GM19438 (cell line): Measurements from ENCODE around the gene PRELID3B.
A peak's percentile ranks its signal among the peaks of the same experiment; 100 is the strongest.
"Not testable (repeated sequence)": the region's sequence is repeated elsewhere in the genome, so short reads cannot be mapped to it uniquely, and the experiment has no call there.

ENCODE experiments used
- ATAC-seq: cut with Tn5 transposase; IDR thresholded peaks from one replicate; pipeline ENCODE4 v1.9.1; 2021; ENCODE audit warnings: low read depth; ENCODE audit not compliant: unreplicated experiment

The PRELID3B gene

GRCh38 chr20:59011874-59012157, 30.8 kb downstream of the PRELID3B start:
- not testable (repeated sequence) for ATAC-seq

- no peak for ATAC-seq
Measured at GRCh38 chr20:59010995-59011873, 31.4 kb downstream of the PRELID3B start.

DNA sequence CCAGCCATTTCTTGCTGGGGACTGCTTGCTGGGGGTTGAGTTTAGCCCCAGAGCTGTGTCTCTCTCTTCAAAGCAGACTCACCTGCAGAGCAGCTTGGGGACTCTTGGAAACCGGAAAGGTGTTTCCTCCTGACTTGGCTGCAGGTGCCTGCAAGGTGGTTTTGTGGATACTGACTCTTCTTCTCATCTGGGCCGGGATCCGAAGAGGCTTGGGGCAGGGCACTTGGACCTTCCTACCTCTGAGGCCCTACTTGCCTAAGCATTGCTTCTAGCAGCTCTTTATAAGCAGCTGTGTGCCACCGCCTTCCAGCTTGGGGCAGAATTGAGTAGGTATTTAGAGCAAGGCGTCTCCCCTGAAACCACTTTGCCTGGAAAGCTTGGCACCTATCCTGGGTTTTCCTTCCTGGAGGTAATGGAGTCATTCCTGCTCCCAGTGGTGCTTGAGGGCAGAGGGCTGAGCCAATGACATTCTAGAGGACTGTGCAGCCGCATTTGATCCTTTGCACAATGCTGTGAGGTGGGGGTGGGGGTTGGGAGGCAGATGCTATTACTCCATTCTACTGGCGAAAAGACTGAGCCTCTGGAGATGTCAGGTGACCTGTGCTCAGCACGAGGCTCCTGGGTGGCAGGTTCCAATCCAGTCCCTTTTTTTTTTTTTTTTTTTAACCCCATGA, 32.1 kb downstream of the PRELID3B start:
- no peak for ATAC-seq

DNA sequence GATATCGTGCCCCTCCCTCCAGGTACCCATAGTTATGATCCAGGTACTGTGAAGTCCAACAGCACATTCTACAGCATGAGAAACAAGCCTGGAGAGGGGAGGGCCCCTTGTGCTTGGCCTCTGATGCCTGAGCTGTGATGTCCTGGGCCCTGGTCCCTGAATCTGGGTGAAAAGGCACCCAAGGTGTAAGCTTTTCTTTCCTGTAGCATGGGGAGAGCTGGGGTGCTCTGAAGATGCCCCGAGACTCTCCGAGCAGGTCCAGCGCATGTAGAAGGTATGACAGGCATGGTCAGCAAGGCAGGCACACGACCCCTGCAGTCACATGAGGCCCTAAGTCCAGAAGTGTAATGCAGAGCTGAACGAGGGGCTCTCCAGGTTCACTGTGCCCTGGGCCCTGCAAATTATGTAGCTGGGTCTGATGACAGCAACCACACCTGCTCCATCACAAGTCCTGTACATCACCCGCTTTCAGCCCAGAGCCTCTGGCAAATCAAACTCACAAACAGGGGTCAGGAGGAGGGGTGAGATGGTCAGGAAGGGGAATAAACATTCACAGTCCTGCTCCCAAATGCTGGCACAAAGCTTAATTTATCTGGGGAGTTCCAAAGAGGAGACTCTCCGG, 33.8 kb downstream of the PRELID3B start:
- ATAC-seq: no peak

DNA sequence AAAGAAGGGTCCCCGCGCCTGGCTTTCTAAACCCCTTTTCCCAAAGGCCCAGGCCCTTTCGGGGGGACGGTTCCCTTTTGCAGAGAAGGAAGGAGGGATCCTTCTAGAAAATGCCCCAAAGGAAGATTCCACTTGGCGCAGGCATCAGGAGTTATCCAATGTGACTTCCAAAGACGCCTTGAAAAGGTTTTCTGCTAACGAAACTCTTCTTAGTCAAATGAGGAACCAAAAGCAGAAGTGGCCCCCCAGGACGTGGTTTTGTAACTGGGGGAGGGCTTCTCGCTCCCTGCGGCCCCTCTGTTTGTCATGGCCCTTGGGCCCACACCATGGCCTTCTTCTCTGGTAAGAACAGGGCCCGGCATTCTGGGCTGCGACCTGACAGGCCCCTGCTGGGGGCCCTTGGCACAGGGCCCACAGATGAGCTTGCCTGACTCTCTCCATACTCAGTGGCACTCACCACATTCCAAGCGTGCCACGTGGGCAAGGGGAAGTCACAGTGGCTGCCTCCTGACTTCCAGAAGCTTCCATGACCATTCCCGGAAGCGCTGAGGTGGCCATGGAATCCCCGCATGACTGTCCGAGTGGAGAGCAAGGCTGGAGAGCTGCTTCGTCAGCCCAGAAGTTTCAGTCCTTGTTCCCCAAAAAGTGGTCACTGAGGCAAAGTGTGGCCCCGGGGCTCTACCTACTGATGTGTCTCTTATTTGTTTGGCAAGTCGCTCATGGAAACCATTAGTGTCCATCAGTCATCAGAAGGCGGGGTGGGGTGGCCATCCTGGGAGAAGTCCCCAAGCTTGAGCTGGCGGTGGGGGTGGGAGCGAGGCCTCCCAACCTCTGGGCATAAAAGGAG, 34.7 kb downstream of the PRELID3B start:
- ATAC-seq: peak; percentile 37

- no peak for ATAC-seq
Measured at GRCh38 chr20:59006864-59007664, 35.5 kb downstream of the PRELID3B start, which contains the start of gene CTSZ. CTSZ (minus strand) TSS chr20:59007254; CDS start chr20:59007128, 126 bp downstream.

- no peak for ATAC-seq
Measured at GRCh38 chr20:59006167-59006863, 36.3 kb downstream of the PRELID3B start.

GRCh38 chr20:59005523-59006166, 36.9 kb downstream of the PRELID3B start:
- ATAC-seq: no peak

DNA sequence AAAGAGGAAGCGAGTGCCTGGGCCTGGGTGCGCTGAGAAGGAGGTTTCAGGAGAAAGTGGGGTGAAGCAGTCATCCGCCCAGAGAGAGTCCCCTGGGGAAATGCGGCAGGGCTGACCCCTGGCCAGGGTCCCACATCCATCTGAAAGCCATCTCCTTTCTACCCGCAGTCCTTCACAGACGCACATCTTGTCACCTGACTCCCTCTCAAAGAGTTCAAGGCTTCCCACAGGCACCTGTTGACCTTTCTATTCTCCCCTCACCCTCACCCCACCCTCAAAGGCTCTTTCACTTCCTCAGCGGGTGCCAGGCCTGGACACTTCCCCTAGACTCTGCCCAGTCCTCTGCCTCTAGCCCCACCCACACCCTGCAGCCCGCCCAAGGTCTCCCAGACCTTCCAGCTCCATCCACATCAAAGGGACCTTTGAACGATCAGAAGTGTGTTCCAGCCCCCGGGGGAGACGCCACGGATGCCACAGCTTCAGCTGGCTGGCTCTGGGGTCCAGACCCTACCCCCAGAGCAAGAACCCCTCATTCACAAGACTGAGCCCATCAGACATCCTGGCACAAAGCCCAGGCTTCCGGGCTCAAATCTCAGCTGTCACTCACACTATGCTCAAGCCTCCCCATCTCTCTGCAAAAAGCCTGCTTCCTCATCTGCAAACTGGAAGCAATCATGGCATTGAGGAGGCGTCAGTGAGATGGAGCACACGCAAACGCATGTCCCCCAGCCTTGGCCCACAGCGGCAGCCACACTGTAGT, 37.6 kb downstream of the PRELID3B start:
- peak; percentile 49 for ATAC-seq

GRCh38 chr20:59004493-59004762, 38.2 kb downstream of the PRELID3B start:
- ATAC-seq: no peak

DNA sequence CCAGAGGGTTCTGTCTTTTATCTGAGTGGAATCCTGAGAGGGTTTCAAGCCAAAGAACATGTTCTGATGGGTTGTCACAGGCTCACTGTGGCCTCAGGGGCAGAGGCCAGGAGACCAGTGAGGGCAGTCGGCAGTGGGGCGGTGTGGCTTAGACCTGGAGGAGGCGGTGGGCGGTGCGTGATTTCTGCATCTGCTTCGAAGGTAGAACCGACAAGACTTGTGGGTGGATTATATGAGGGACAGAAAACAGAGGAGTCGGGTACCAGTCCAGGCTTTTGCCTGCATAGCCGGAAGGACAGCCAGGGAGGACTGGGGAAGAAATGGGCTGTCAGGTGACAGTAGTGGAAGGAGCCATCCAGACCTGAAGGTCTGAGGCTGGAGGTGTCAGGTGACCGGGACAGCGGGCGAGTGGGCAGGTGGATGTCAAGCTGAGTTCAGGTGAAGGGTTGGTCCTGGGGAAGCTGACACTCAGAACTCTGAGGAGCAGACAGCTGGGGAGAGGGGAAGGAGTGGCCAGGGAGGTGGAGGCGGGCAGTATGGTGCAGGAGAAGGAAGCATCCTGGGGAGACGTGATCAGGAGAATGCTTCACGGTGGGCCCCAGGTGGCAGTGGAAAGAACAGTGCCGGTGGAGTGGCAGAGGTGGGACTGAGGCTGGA, 38.6 kb downstream of the PRELID3B start:
- no peak for ATAC-seq

- ATAC-seq: no peak
Measured at GRCh38 chr20:59002874-59003399, 39.6 kb downstream of the PRELID3B start.

GRCh38 chr20:59002388-59002787, 40.2 kb downstream of the PRELID3B start:
- ATAC-seq: no peak

DNA sequence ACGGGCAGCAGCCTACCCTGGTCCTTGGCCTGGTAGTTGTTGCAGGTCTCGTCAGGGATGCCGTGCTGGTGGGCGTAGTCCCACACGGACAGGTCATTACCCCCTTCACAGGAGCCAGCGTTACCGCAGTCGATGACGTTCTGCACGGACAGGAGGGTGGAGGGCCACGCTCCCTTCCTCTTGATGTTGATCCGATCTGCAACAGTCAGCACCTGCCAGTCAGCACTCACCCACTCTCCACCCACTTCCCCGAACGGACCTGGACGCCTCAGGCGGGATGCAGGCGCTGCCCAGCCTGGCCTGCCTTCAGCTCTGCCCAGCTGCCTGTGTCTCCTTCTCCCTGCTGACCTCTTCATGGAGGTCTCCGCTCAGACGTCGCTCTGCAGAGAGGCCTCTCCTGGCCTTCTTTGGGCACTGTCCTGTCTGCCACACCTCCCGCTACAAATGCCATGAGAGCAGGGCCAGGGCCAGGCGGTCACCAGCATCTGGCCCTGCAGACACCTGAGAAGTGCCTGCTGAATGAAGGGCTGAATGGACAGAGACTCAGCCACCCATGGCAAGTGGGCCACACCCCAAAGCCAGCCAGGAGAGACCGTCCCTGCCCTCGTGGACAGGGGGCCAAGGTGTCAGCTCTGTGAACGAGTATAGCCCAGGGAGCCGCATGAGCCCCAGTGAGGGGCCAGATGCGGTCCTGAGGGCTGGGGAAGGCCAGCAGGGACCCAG, 41.0 kb downstream of the PRELID3B start:
- ATAC-seq: no peak

DNA sequence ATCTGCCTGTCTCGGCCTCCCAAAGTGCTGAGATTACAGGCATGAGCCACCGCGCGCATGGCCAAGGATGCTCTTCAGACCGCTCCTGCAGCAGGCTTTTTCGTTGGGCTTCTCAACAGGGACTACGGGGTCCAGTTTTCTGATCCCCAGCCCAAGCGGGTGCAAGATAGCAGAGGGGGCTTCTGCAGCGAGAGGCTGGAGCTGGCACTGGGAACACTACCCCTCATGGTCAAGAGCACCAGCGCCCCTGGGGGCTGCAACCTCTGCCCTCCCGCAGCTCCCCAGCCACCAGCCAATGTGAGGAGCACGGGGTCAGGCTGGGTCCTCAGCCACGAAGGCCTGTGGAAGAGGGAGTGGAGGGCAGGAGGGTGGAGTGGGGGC, 41.5 kb downstream of the PRELID3B start:
- ATAC-seq: no peak

DNA sequence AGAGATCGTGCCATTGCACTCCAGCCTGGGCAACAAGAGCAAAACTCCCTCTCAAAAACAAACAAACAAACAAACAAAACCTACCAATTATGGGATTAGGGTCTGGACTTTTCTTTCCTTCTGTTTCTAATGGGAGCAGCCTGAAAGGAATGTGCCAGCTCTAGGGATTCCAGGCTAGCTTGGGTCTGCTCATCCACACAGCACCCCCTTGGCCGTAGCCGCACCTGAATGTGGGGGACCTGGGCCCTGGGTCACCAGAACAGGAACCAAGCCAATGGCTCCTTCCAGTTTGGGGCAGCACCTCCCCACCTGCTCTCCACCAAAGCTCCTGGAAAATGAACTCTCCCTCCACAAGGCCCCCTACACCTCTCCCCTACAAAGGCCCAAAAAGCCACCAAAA, 42.3 kb downstream of the PRELID3B start:
- no peak for ATAC-seq

DNA sequence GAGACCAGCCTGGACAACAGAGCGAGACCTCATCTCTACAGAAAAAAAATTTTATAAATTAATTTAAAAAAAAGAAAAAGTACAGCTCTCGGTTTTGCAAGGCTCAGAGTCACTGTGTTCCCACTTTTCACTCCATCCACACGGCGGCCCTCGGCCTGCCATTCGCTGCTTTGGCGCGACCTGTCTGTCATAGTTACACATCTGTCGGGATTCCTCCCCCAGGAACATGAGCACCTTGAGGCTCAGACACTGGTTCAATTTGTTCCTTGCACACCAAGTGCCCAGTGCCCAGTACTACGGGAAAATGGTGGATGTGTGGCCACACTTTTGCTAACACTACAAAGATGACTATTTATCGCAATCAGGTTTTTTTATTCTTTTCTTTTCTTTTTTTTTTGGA, 43.9 kb downstream of the PRELID3B start:
- no peak for ATAC-seq
